ENCODE data around the gene PIWIL1.

The PIWIL1 gene

GRCh38 chr12:130337488-130338303 is at the start of gene PIWIL1:
Gene PIWIL1 (plus strand): TSS chr12:130337887. CDS start chr12:130342592, 4,705 bp downstream.
- H3K4me1 ChIP-seq (ENCODE audit: control insufficient read depth, low read depth, low read length) = peaks cover 4% of the 10 kb centered on the region
- peaks cover 5% of the 10 kb centered on the region for H3K27me3 ChIP-seq (ENCODE audit: control insufficient read depth, insufficient read depth, low read length)
- H3K36me3 ChIP-seq (ENCODE audit: control insufficient read depth, low read depth, low read length) = no peaks in the 10 kb centered on the region
- H3K27ac ChIP-seq (ENCODE audit: low read length) = no peak within 1 kb of the TSS
- no peak within 1 kb of the TSS for H3K4me3 ChIP-seq (ENCODE audit: low read length)
- no peak within 1 kb of the TSS for H3K9ac ChIP-seq (ENCODE audit: low read length)
- no peaks in the 10 kb centered on the region for H3K9me3 ChIP-seq (ENCODE audit: control insufficient read depth, low read depth, low read length)

DNA sequence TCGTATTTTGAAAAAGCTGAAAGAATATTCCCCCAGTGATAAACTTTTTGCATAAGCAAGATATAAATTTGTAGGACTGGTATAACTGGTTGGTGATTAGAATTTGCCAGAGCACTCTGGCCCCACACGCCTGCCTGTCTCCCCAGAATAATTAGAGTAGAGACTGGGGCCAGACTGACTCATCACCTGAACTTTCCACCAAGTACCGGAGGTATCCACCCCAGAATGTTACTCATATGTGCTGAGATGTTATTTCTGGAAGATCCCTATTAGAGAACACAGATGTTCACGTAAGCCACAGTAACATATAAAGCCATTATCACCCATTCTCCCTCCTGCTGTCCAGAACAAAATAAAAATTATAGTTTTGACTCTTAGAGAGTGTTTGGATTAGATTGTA is 49.5 kb upstream of the PIWIL1 start:
- Histone ChIP-seq H3K27me3 (ENCODE audit: control insufficient read depth, insufficient read depth, low read length) (no peaks in the 10 kb centered on the region), H3K4me3 (ENCODE audit: low read length) (no peak overlapping the region), H3K9ac (ENCODE audit: low read length) (no peak overlapping the region), H3K4me1 (ENCODE audit: control insufficient read depth, low read depth, low read length) (no peaks in the 10 kb centered on the region), H3K9me3 (ENCODE audit: control insufficient read depth, low read depth, low read length) (peaks cover 22% of the 10 kb centered on the region), H3K27ac (ENCODE audit: low read length) (no peak overlapping the region), H3K36me3 (ENCODE audit: control insufficient read depth, low read depth, low read length) (no peaks in the 10 kb centered on the region)

- H3K9me3 ChIP-seq (ENCODE audit: control insufficient read depth, low read depth, low read length) = peaks cover 20% of the 10 kb centered on the region
- H3K4me1 ChIP-seq (ENCODE audit: control insufficient read depth, low read depth, low read length) = no peaks in the 10 kb centered on the region
- no peaks in the 10 kb centered on the region for H3K27me3 ChIP-seq (ENCODE audit: control insufficient read depth, insufficient read depth, low read length)
- no peak overlapping the region for H3K9ac ChIP-seq (ENCODE audit: low read length)
- H3K36me3 ChIP-seq (ENCODE audit: control insufficient read depth, low read depth, low read length) = no peaks in the 10 kb centered on the region
- no peak overlapping the region for H3K27ac ChIP-seq (ENCODE audit: low read length)
- no peak overlapping the region for H3K4me3 ChIP-seq (ENCODE audit: low read length)
These were observed 49.0 kb upstream of the PIWIL1 start for GRCh38 chr12:130288691-130289090.

- Histone ChIP-seq H3K9me3 (ENCODE audit: control insufficient read depth, low read depth, low read length) (peaks cover 15% of the 10 kb centered on the region), H3K4me1 (ENCODE audit: control insufficient read depth, low read depth, low read length) (no peaks in the 10 kb centered on the region), H3K9ac (ENCODE audit: low read length) (no peak overlapping the region), H3K27me3 (ENCODE audit: control insufficient read depth, insufficient read depth, low read length) (no peaks in the 10 kb centered on the region), H3K36me3 (ENCODE audit: control insufficient read depth, low read depth, low read length) (no peaks in the 10 kb centered on the region), H3K4me3 (ENCODE audit: low read length) (no peak overlapping the region), H3K27ac (ENCODE audit: low read length) (no peak overlapping the region)
These were observed 47.6 kb upstream of the PIWIL1 start for GRCh38 chr12:130290114-130290513.

GRCh38 chr12:130298322-130299021 is 39.2 kb upstream of the PIWIL1 start:
- H3K36me3 ChIP-seq (ENCODE audit: control insufficient read depth, low read depth, low read length) = no peaks in the 10 kb centered on the region
- no peak overlapping the region for H3K27ac ChIP-seq (ENCODE audit: low read length)
- H3K9ac ChIP-seq (ENCODE audit: low read length) = no peak overlapping the region
- H3K9me3 ChIP-seq (ENCODE audit: control insufficient read depth, low read depth, low read length) = peaks cover 2% of the 10 kb centered on the region
- H3K4me1 ChIP-seq (ENCODE audit: control insufficient read depth, low read depth, low read length) = no peaks in the 10 kb centered on the region
- H3K4me3 ChIP-seq (ENCODE audit: low read length) = no peak overlapping the region
- no peaks in the 10 kb centered on the region for H3K27me3 ChIP-seq (ENCODE audit: control insufficient read depth, insufficient read depth, low read length)

DNA sequence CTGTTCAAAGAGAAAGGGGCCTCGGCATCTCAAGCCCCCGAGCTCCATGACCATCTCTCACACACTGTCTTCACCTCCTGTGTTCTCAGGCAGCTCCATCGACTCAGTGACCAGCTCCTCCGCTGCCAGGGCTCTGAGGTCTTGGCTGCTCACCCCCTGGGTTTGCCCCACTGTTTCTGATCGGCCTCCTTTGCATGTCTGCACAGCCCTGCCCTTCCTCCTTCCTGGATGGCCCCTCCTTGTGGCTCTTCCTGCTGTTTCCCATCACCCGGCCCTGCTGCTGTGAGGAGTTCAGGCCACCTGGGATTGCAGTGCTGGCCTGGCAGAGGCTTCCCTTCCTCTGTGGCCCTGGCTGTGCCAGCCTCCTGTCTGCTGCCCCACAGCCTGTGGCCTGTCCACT is 38.1 kb upstream of the PIWIL1 start:
- no peaks in the 10 kb centered on the region for H3K9me3 ChIP-seq (ENCODE audit: control insufficient read depth, low read depth, low read length)
- no peak overlapping the region for H3K27ac ChIP-seq (ENCODE audit: low read length)
- no peak overlapping the region for H3K9ac ChIP-seq (ENCODE audit: low read length)
- no peaks in the 10 kb centered on the region for H3K36me3 ChIP-seq (ENCODE audit: control insufficient read depth, low read depth, low read length)
- no peaks in the 10 kb centered on the region for H3K27me3 ChIP-seq (ENCODE audit: control insufficient read depth, insufficient read depth, low read length)
- no peak overlapping the region for H3K4me3 ChIP-seq (ENCODE audit: low read length)
- no peaks in the 10 kb centered on the region for H3K4me1 ChIP-seq (ENCODE audit: control insufficient read depth, low read depth, low read length)

GRCh38 chr12:130300090-130300489 is 37.6 kb upstream of the PIWIL1 start:
- no peak overlapping the region for H3K27ac ChIP-seq (ENCODE audit: low read length)
- H3K4me1 ChIP-seq (ENCODE audit: control insufficient read depth, low read depth, low read length) = no peaks in the 10 kb centered on the region
- H3K27me3 ChIP-seq (ENCODE audit: control insufficient read depth, insufficient read depth, low read length) = no peaks in the 10 kb centered on the region

DNA sequence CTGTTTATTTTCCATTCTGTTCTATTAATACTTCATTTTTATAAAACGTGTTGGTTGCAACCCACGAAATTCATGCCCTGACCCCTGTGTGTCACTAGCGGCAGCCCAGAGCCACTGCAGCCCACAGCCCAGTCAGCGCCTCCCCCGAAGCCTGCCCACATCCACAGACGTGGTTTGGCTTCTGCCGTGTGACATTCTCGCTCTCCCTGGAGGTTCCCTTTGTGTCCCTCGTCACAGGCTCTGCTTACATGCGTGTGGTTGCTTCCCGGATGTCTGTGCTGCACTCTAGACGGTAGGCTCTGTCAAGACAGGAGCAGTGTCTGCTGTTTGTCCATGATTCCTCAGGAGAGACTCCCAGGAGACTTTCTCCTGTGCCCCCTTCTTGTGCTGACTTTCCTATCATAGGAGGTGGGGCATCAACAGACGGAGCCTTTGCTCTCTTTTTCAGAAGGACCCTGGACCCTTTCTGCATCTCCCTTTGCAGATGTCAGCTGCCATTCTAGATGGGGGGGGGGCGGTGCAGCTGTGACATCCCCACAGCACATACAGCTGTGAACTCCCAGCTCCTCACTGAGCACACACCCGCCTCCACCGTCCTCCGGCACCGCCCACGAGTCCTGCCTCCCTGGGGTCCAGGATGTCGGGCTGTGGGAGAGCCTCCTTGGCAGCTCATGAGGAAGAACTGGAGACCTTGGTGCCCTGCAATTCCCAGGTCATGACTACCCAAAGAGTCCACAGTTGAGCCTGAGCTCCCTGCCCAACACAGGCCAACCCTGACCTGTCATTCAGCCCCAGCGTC is 36.8 kb upstream of the PIWIL1 start:
- H3K4me3 ChIP-seq (ENCODE audit: low read length) = no peak overlapping the region
- H3K36me3 ChIP-seq (ENCODE audit: control insufficient read depth, low read depth, low read length) = no peaks in the 10 kb centered on the region
- H3K27me3 ChIP-seq (ENCODE audit: control insufficient read depth, insufficient read depth, low read length) = no peaks in the 10 kb centered on the region
- no peak overlapping the region for H3K9ac ChIP-seq (ENCODE audit: low read length)
- no peaks in the 10 kb centered on the region for H3K9me3 ChIP-seq (ENCODE audit: control insufficient read depth, low read depth, low read length)
- no peaks in the 10 kb centered on the region for H3K4me1 ChIP-seq (ENCODE audit: control insufficient read depth, low read depth, low read length)
- no peak overlapping the region for H3K27ac ChIP-seq (ENCODE audit: low read length)

More at GRCh38 chr12:130300090-130300489, 37.6 kb upstream of the PIWIL1 start:
- Histone ChIP-seq H3K36me3 (ENCODE audit: control insufficient read depth, low read depth, low read length) (no peaks in the 10 kb centered on the region), H3K4me3 (ENCODE audit: low read length) (no peak overlapping the region), H3K9ac (ENCODE audit: low read length) (no peak overlapping the region), H3K9me3 (ENCODE audit: control insufficient read depth, low read depth, low read length) (no peaks in the 10 kb centered on the region)

DNA sequence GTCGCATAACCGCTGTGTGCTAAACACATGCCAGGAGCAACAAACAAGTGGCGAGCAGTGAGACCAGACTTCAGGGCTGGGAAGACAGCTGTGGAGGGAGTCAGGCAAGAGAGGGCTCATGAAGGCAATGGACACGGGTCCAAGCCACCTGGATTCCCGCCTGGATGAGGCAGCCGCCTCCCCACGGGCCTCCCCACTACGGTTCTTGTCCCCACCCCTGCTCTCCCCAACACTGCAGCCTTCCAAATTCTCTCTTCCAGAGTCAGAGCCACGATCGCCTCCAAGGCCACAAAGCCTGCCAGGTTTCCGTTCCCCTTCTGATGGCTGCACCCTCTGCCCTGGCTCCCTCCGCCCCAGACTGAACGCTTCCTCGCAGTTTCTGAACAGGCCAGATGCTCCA is 36.1 kb upstream of the PIWIL1 start:
- no peaks in the 10 kb centered on the region for H3K27me3 ChIP-seq (ENCODE audit: control insufficient read depth, insufficient read depth, low read length)
- H3K4me3 ChIP-seq (ENCODE audit: low read length) = no peak overlapping the region
- H3K4me1 ChIP-seq (ENCODE audit: control insufficient read depth, low read depth, low read length) = no peaks in the 10 kb centered on the region

DNA sequence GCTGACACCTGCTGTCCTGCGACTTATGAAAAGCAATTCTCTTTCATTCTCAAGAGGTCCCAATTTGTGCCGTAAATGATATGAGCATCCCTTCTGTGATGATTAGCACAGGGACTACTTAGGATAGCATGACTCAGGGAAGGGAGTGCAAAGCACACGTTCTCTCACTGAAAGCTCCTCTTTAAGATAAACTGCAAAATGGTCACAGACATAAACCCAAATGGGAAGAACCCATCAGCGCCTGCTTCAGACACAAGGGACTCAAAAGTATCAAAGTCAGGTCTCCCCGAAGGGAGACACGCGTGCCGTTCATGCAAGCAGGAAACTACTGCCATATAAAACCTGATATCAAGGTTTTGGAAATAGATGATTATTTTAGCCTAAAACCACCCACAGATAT is 33.9 kb upstream of the PIWIL1 start:
- no peak overlapping the region for H3K4me3 ChIP-seq (ENCODE audit: low read length)
- no peak overlapping the region for H3K27ac ChIP-seq (ENCODE audit: low read length)
- H3K9me3 ChIP-seq (ENCODE audit: control insufficient read depth, low read depth, low read length) = no peaks in the 10 kb centered on the region
- no peak overlapping the region for H3K9ac ChIP-seq (ENCODE audit: low read length)
- H3K36me3 ChIP-seq (ENCODE audit: control insufficient read depth, low read depth, low read length) = no peaks in the 10 kb centered on the region
- H3K27me3 ChIP-seq (ENCODE audit: control insufficient read depth, insufficient read depth, low read length) = no peaks in the 10 kb centered on the region
- H3K4me1 ChIP-seq (ENCODE audit: control insufficient read depth, low read depth, low read length) = no peaks in the 10 kb centered on the region

More for the DNA sequence above, 36.1 kb upstream of the PIWIL1 start:
- Histone ChIP-seq H3K36me3 (ENCODE audit: control insufficient read depth, low read depth, low read length) (no peaks in the 10 kb centered on the region), H3K9ac (ENCODE audit: low read length) (no peak overlapping the region), H3K9me3 (ENCODE audit: control insufficient read depth, low read depth, low read length) (no peaks in the 10 kb centered on the region), H3K27ac (ENCODE audit: low read length) (no peak overlapping the region)

- H3K27ac ChIP-seq (ENCODE audit: low read length) = no peak overlapping the region
- no peaks in the 10 kb centered on the region for H3K27me3 ChIP-seq (ENCODE audit: control insufficient read depth, insufficient read depth, low read length)
- no peaks in the 10 kb centered on the region for H3K4me1 ChIP-seq (ENCODE audit: control insufficient read depth, low read depth, low read length)
- H3K9me3 ChIP-seq (ENCODE audit: control insufficient read depth, low read depth, low read length) = no peaks in the 10 kb centered on the region
- no peak overlapping the region for H3K4me3 ChIP-seq (ENCODE audit: low read length)
- no peak overlapping the region for H3K9ac ChIP-seq (ENCODE audit: low read length)
- H3K36me3 ChIP-seq (ENCODE audit: control insufficient read depth, low read depth, low read length) = no peaks in the 10 kb centered on the region
These were observed 29.8 kb upstream of the PIWIL1 start for GRCh38 chr12:130307859-130308258.

Data from iPS-18a (cell line).